ENCODE data around the gene SRP54.
"Not testable (repeated sequence)": the region's sequence is repeated elsewhere in the genome, so short reads cannot be mapped to it uniquely, and the experiment has no call there.

SRP54 gene

GRCh38 chr14:34982421-34983147, at the start of gene SRP54:
Gene SRP54 (plus strand): TSS chr14:34982992. CDS start chr14:34996710, 13,718 bp downstream.
- peak; percentile 99 for DNase-seq

GRCh38 chr14:34933301-34933700, 49.5 kb upstream of the SRP54 start:
- DNase-seq, result no peak

- DNase-seq, result no peak
Measured at GRCh38 chr14:34935488-34935887, 47.3 kb upstream of the SRP54 start.

GRCh38 chr14:34937442-34937841, 45.4 kb upstream of the SRP54 start:
- DNase-seq, result no peak

GRCh38 chr14:34937876-34938275, 44.9 kb upstream of the SRP54 start:
- DNase-seq, result no peak

GRCh38 chr14:34943506-34943905, 39.3 kb upstream of the SRP54 start:
- DNase-seq, result no peak

GRCh38 chr14:34944744-34945143, 38.0 kb upstream of the SRP54 start:
- no peak for DNase-seq

GRCh38 chr14:34946699-34947098, 36.1 kb upstream of the SRP54 start:
- no peak for DNase-seq

GRCh38 chr14:34951286-34951685, 31.5 kb upstream of the SRP54 start:
- no peak for DNase-seq

- DNase-seq, result no peak
Measured at GRCh38 chr14:34956931-34957330, 25.9 kb upstream of the SRP54 start.

GRCh38 chr14:34957771-34958286, 25.0 kb upstream of the SRP54 start:
- no peak for DNase-seq

- DNase-seq, result not testable (repeated sequence)
Measured at GRCh38 chr14:34962106-34962505, 20.7 kb upstream of the SRP54 start.

GRCh38 chr14:34964977-34965764, 17.6 kb upstream of the SRP54 start:
- DNase-seq, result no peak

- no peak for DNase-seq
Measured at GRCh38 chr14:34965912-34966311, 16.9 kb upstream of the SRP54 start.

- no peak for DNase-seq
Measured at GRCh38 chr14:34966413-34966812, 16.4 kb upstream of the SRP54 start.

GRCh38 chr14:34970665-34971064, 12.1 kb upstream of the SRP54 start:
- DNase-seq, result no peak

- DNase-seq, result no peak
Measured at GRCh38 chr14:34971381-34971780, 11.4 kb upstream of the SRP54 start.

- DNase-seq, result no peak
Measured at GRCh38 chr14:34971801-34972200, 11.0 kb upstream of the SRP54 start.

- DNase-seq, result no peak
Measured at GRCh38 chr14:34978444-34978843, 4.3 kb upstream of the SRP54 start.

- no peak for DNase-seq
Measured at GRCh38 chr14:34980337-34980900, 2.4 kb upstream of the SRP54 start.

GRCh38 chr14:34981743-34982420, 910 bp upstream of the SRP54 start:
- DNase-seq, result peak; percentile 36

GRCh38 chr14:34983148-34983760, 462 bp downstream of the SRP54 start:
- DNase-seq, result no peak

GRCh38 chr14:34983786-34984185, 994 bp downstream of the SRP54 start:
- DNase-seq, result no peak

Data from NK-92 treated with Interleukin-12 subunit alpha and Interleukin-12 subunit beta, amount 100 ng/mL, for 24 hours (cell line).